Trophoblast cell (in vitro differentiated cells and primary cell): ENCODE data around the gene SEC16A.

Experiments used
- DNase-seq, 2 donors: peaks; one replicate each; pipeline ENCODE4 v3.0.0-alpha.2; 2016
- H2AFZ ChIP-seq: 2 replicates; pipeline ENCODE4 v1.6.1; 2013; ENCODE audit warnings: low read length, moderate library complexity, mild to moderate bottlenecking; ENCODE audit not compliant: insufficient read depth, poor library complexity
- H2AK5ac ChIP-seq: 2 replicates; pipeline ENCODE4 v1.6.1; 2013; ENCODE audit warnings: mild to moderate bottlenecking, low read length
- H2BK120ac ChIP-seq: 2 replicates; pipeline ENCODE4 v1.6.1; 2013; ENCODE audit warnings: low read length, mild to moderate bottlenecking, moderate library complexity; ENCODE audit not compliant: insufficient read depth, poor library complexity
- H2BK12ac ChIP-seq: 2 replicates; pipeline ENCODE4 v1.6.1; 2013; ENCODE audit warnings: mild to moderate bottlenecking, low read length, moderate library complexity
- H2BK5ac ChIP-seq: 2 replicates; pipeline ENCODE4 v1.6.1; 2013; ENCODE audit warnings: low read length, low read depth, moderate library complexity, mild to moderate bottlenecking; ENCODE audit not compliant: poor library complexity
- H3K14ac ChIP-seq: 2 replicates; pipeline ENCODE4 v1.6.1; 2013; ENCODE audit warnings: mild to moderate bottlenecking, low read length
- H3K18ac ChIP-seq: 2 replicates; pipeline ENCODE4 v1.6.1; 2013; ENCODE audit warnings: mild to moderate bottlenecking, low read length
- H3K23ac ChIP-seq: 2 replicates; pipeline ENCODE4 v1.6.1; 2013; ENCODE audit warnings: low read length
- H3K27ac ChIP-seq: 2 replicates; pipeline ENCODE4 v1.5.1; 2013; ENCODE audit warnings: low read depth, mild to moderate bottlenecking, inconsistent platforms, low read length, moderate library complexity
- H3K27me3 ChIP-seq: 2 replicates; pipeline ENCODE4 v1.6.1; 2013; ENCODE audit warnings: inconsistent platforms, mild to moderate bottlenecking, low read length, moderate library complexity; ENCODE audit not compliant: insufficient read depth
- H3K36me3 ChIP-seq, 2 experiments: 1 replicate in 1 of 2; 2 replicates in 1 of 2; pipeline ENCODE4 v1.6.1; 2013; ENCODE audit warnings: low read length in 2 of 2, mild to moderate bottlenecking in 2 of 2, moderate library complexity in 1 of 2; ENCODE audit not compliant: insufficient read depth in 2 of 2, control insufficient read depth in 1 of 2
- H3K4ac ChIP-seq: 2 replicates; pipeline ENCODE4 v1.6.1; 2013; ENCODE audit warnings: low read depth, mild to moderate bottlenecking, low read length, moderate library complexity
- H3K4me1 ChIP-seq, 2 experiments: 1 replicate in 1 of 2; 2 replicates in 1 of 2; pipeline ENCODE4 v1.6.1; 2013; ENCODE audit warnings: low read length in 2 of 2, mild to moderate bottlenecking in 2 of 2, moderate library complexity in 1 of 2; ENCODE audit not compliant: insufficient read depth in 2 of 2, control insufficient read depth in 1 of 2
- H3K4me2 ChIP-seq: 2 replicates; pipeline ENCODE4 v1.6.1; 2013; ENCODE audit warnings: inconsistent platforms, mild to moderate bottlenecking, low read length, moderate library complexity
- H3K4me3 ChIP-seq: 2 replicates; pipeline ENCODE4 v1.5.1; 2013; ENCODE audit warnings: mild to moderate bottlenecking, low read depth, low read length, inconsistent platforms
- H3K79me1 ChIP-seq: one replicate; pipeline ENCODE4 v1.6.1; 2013; ENCODE audit warnings: low read length
- H3K79me2 ChIP-seq: 2 replicates; pipeline ENCODE4 v1.6.1; 2013; ENCODE audit warnings: low read length, mild to moderate bottlenecking; ENCODE audit not compliant: control insufficient read depth, insufficient read depth, poor library complexity
- H3K9ac ChIP-seq: 2 replicates; pipeline ENCODE4 v1.6.1; 2013; ENCODE audit warnings: mild to moderate bottlenecking, low read length
- H3K9me3 ChIP-seq: 2 replicates; pipeline ENCODE4 v1.6.1; 2013; ENCODE audit warnings: low read depth, mild to moderate bottlenecking, control low read depth, inconsistent platforms, low read length; ENCODE audit not compliant: insufficient read depth
- H4K12ac ChIP-seq: 2 replicates; pipeline ENCODE4 v1.6.1; 2013; ENCODE audit warnings: low read depth, mild to moderate bottlenecking, low read length, moderate library complexity
- H4K8ac ChIP-seq: 2 replicates; pipeline ENCODE4 v1.6.1; 2013; ENCODE audit warnings: low read depth, mild to moderate bottlenecking, low read length, moderate library complexity
- H4K91ac ChIP-seq: one replicate; pipeline ENCODE4 v1.6.1; 2013; ENCODE audit warnings: low read depth, mild to moderate bottlenecking, low read length, moderate library complexity
- WGBS: extraction: QIAGEN DNeasy Blood & Tissue Kit; methylation state at CpG from one replicate; pipeline ENCODE4 v1.1.7; 2013; ENCODE audit warnings: missing lambda C conversion rate; ENCODE audit not compliant: insufficient read length, insufficient coverage; ENCODE audit errors: extremely low coverage; 5-methylcytosine and 5-hydroxymethylcytosine counted together

Gene SEC16A

DNA sequence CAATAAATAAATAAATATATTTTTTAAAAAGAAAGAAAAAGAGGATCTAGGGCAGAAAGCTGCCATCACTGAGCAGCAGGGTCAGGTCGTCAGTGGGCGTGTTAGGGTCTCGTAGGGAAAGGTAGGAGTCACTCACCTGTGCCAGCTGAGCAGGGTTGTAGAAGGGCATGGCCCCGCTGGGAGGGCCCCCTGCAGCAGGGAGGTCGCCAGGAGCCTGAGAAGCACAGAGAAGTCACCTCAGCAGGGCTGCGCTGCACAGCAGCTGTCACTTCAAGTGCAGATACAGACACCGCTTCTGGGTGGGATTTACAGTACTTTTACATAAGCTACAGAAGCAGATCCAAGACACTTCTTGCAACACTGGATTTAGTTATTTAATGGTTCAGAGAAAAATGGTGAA, 39.2 kb downstream of the SEC16A start:
- DNase-seq: no peak

DNA sequence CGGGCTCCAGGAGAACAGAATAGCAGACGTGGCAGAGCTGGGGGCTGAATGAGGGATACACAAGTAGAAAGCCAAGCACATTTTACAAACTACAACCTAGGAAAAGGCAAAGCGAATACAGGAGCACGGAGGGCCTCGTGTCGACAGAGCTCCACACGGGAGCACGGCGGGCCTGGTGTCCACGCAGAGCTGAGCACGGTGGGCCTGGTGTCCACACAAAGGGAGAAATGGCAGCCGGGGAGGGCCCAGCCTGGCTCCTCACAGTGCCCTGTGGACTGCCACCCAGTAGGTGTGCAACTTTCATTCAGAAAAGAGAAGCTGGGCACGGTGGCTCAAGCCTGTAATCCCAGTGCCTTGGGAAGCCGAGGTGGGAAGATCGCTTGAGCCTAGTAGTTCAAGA, 39.8 kb downstream of the SEC16A start:
- no peak overlapping the region for H3K4ac ChIP-seq
- H3K36me3 ChIP-seq: peaks cover 70 to 71% of the 10 kb centered on the region in 2 experiments
- H2BK5ac ChIP-seq: no peak overlapping the region
- no peak overlapping the region for H4K12ac ChIP-seq
- H4K8ac ChIP-seq: no peak overlapping the region
- peaks cover 0 to 4% of the 10 kb centered on the region in 2 experiments for H3K4me1 ChIP-seq
- H3K4me2 ChIP-seq: no peak overlapping the region
- WGBS: no CpG with 5 or more reads among the region's 15 CpGs
- no peak overlapping the region for H3K18ac ChIP-seq
- H3K14ac ChIP-seq: no peak overlapping the region
- H2BK120ac ChIP-seq: no peak overlapping the region
- no peak overlapping the region for H4K91ac ChIP-seq
- H3K27ac ChIP-seq: no peak overlapping the region
- H3K79me2 ChIP-seq: peaks cover 7% of the 10 kb centered on the region
- H3K27me3 ChIP-seq: no peaks in the 10 kb centered on the region
- H3K79me1 ChIP-seq: peaks cover 7% of the 10 kb centered on the region
- H2AK5ac ChIP-seq: no peak overlapping the region
- no peak overlapping the region for H2BK12ac ChIP-seq
- H2AFZ ChIP-seq: no peak overlapping the region
- no peaks in the 10 kb centered on the region for H3K9me3 ChIP-seq
- no peak overlapping the region for H3K23ac ChIP-seq
- H3K4me3 ChIP-seq: no peak overlapping the region
- H3K9ac ChIP-seq: no peak overlapping the region
- no peak for DNase-seq

More for the DNA sequence above, 39.2 kb downstream of the SEC16A start:
- WGBS: no CpG with 5 or more reads among the region's 7 CpGs
- Histone ChIP-seq H3K4ac (no peak overlapping the region), H3K27me3 (no peaks in the 10 kb centered on the region), H4K8ac (no peak overlapping the region), H3K79me1 (peaks cover 7% of the 10 kb centered on the region), H4K12ac (no peak overlapping the region), H3K14ac (no peak overlapping the region), H3K4me1 (no peaks in the 10 kb centered on the region), H2AK5ac (no peak overlapping the region), H3K9me3 (no peaks in the 10 kb centered on the region), H3K4me3 (no peak overlapping the region), H3K4me2 (no peak overlapping the region), H2BK120ac (no peak overlapping the region), H3K23ac (no peak overlapping the region), H3K9ac (no peak overlapping the region), H3K27ac (no peak overlapping the region), H4K91ac (no peak overlapping the region), H2BK12ac (no peak overlapping the region), H2BK5ac (no peak overlapping the region), H2AFZ (no peak overlapping the region), H3K18ac (no peak overlapping the region), H3K79me2 (peaks cover 5% of the 10 kb centered on the region), H3K36me3 (peaks cover 76% of the 10 kb centered on the region in 2 experiments)

DNA sequence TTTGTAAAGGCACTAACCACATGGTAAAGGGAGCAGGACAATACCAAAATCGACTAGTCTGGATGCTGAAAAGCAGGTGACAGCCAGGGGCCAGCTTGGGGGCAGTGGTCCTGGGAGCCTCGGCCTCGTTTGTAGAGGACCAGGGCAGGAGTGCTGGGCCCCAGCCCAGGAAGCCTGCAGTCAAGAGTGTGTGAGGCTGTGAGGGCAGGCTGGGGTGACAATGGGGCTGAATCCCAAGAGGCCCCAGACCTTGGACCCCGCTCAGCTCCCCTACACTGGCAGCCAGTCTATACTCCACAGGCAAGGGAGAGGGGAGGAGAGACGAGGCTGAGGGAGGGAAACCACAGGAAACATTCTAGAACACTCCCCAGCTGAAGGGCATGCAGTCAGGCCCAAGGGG, 40.6 kb downstream of the SEC16A start:
- Histone ChIP-seq H3K79me1 (peaks cover 7% of the 10 kb centered on the region), H3K36me3 (peaks cover 63 to 64% of the 10 kb centered on the region in 2 experiments), H2BK120ac (no peak overlapping the region)

DNA sequence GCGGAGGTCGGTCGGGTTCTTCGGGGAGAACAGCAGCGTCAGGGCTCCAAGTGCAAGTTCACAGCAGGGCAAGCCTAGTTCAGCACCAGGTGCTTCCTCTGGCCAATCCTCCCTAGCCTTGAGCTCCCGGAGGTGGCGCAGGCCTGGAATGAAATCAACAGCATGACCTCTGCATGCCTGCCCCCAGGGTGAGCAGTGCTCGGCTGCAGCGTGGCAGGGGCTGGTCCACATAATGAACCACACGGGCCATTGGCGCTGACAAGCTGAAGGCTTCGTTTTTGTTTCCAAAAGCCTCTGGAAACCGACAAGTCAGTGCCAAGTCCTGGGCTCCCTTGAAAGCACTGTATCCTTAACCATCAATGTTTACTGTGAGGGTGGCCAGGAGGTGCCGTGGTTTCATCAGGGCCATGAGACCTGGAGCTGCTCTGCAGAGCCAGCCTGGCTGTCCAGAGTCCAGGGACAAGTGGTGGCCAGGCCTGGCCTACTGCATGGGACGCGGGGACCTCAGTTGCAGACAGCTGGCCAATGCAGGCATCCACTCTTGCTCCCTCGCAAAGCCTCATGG, 41.1 kb downstream of the SEC16A start:
- Histone ChIP-seq H3K36me3 (peaks cover 58 to 59% of the 10 kb centered on the region in 2 experiments), H4K8ac (no peak overlapping the region), H3K4me3 (no peak overlapping the region), H3K27ac (no peak overlapping the region), H3K4me2 (no peak overlapping the region), H3K79me2 (peaks cover 9% of the 10 kb centered on the region), H4K12ac (no peak overlapping the region), H3K14ac (no peak overlapping the region), H3K18ac (no peak overlapping the region), H4K91ac (no peak overlapping the region), H3K27me3 (no peaks in the 10 kb centered on the region), H2BK5ac (no peak overlapping the region), H3K9ac (no peak overlapping the region), H2BK12ac (no peak overlapping the region), H3K9me3 (no peaks in the 10 kb centered on the region), H2AK5ac (no peak overlapping the region), H3K79me1 (peaks cover 7% of the 10 kb centered on the region), H2BK120ac (no peak overlapping the region), H2AFZ (no peak overlapping the region), H3K23ac (no peak overlapping the region), H3K4me1 (peaks cover 7 to 12% of the 10 kb centered on the region in 2 experiments), H3K4ac (no peak overlapping the region)
- peak; percentile 77 to 84 for DNase-seq
- WGBS: no CpG with 5 or more reads among the region's 17 CpGs

More for the DNA sequence above, 40.6 kb downstream of the SEC16A start:
- Histone ChIP-seq H3K4me1 (peaks cover 7 to 12% of the 10 kb centered on the region in 2 experiments), H3K14ac (no peak overlapping the region), H3K27ac (no peak overlapping the region), H4K8ac (no peak overlapping the region), H3K9me3 (no peaks in the 10 kb centered on the region), H3K4me3 (no peak overlapping the region), H3K4ac (no peak overlapping the region), H3K4me2 (no peak overlapping the region), H3K23ac (no peak overlapping the region), H3K79me2 (peaks cover 9% of the 10 kb centered on the region), H3K9ac (no peak overlapping the region), H3K18ac (no peak overlapping the region), H4K12ac (no peak overlapping the region), H2BK5ac (no peak overlapping the region), H2AFZ (no peak overlapping the region), H3K27me3 (no peaks in the 10 kb centered on the region), H2BK12ac (no peak overlapping the region), H2AK5ac (no peak overlapping the region), H4K91ac (no peak overlapping the region)
- no peak for DNase-seq
- no CpG with 5 or more reads among the region's 5 CpGs for WGBS
